ENCODE measurements around the gene OR2A5. TPM values are rescaled to one million over a fixed set of nuclear protein-coding genes. Genes with fewer than 3 reads are reported as not detected.

OR2A5 gene
- total RNA-seq, 4 donors from 2014 or later: not detected

GRCh38 chr7:144032985-144033709 is 15.6 kb upstream of the OR2A5 start:
- Histone ChIP-seq H3K4me1 (no peaks in the 10 kb centered on the region), H3K9me3 (no peaks in the 10 kb centered on the region), H3K27me3 (no peaks in the 10 kb centered on the region), H3K27ac (no peak overlapping the region), H3K36me3 (no peaks in the 10 kb centered on the region), H3K4me3 (no peak overlapping the region)
- 30 to 60% methylated on average over 1 of the region's 1 CpG for WGBS, 2 donors
- intact Hi-C loops (cut with DNase I): no loop called here
- TF ChIP-seq CTCF (IDR thresholded peaks at IDR 0.05) (no peak), POLR2A (IDR thresholded peaks at IDR 0.05) (no peak)
- DNase-seq: no peak

GRCh38 chr7:144035385-144035784 is 13.4 kb upstream of the OR2A5 start:
- H3K4me3 ChIP-seq: no peak overlapping the region
- intact Hi-C loops (cut with DNase I): no loop called here
- DNase-seq: no peak
- TF ChIP-seq POLR2A (IDR thresholded peaks at IDR 0.05): no peak
- no peak for TF ChIP-seq CTCF (IDR thresholded peaks at IDR 0.05)
- no peaks in the 10 kb centered on the region for H3K27me3 ChIP-seq
- no peaks in the 10 kb centered on the region for H3K4me1 ChIP-seq
- no peaks in the 10 kb centered on the region for H3K9me3 ChIP-seq
- H3K27ac ChIP-seq: no peak overlapping the region
- no peaks in the 10 kb centered on the region for H3K36me3 ChIP-seq

- no peak for TF ChIP-seq POLR2A (IDR thresholded peaks at IDR 0.05)
- WGBS, 2 donors: 28 to 89% methylated on average over 1 of the region's 1 CpG
- intact Hi-C loops (cut with DNase I): no loop called here
- no peaks in the 10 kb centered on the region for H3K9me3 ChIP-seq
- no peak overlapping the region for H3K27ac ChIP-seq
- no peaks in the 10 kb centered on the region for H3K27me3 ChIP-seq
- no peak overlapping the region for H3K4me3 ChIP-seq
- H3K4me1 ChIP-seq: no peaks in the 10 kb centered on the region
- DNase-seq: no peak
- no peaks in the 10 kb centered on the region for H3K36me3 ChIP-seq
Measured at GRCh38 chr7:144036302-144036885, 12.4 kb upstream of the OR2A5 start.

GRCh38 chr7:144037414-144038035 is 11.2 kb upstream of the OR2A5 start:
- DNase-seq: no peak
- TF ChIP-seq CTCF (IDR thresholded peaks at IDR 0.05): no peak
- no peak for TF ChIP-seq POLR2A (IDR thresholded peaks at IDR 0.05)
- Histone ChIP-seq H3K4me1 (no peaks in the 10 kb centered on the region), H3K27ac (no peak overlapping the region), H3K9me3 (no peaks in the 10 kb centered on the region), H3K36me3 (no peaks in the 10 kb centered on the region), H3K4me3 (no peak overlapping the region), H3K27me3 (no peaks in the 10 kb centered on the region)
- intact Hi-C loops (cut with DNase I): no loop called here
- 38% methylated on average over 1 of the region's 1 CpG; no CpG with 5 or more reads in 1 of the 2 donors for WGBS, 2 donors

- intact Hi-C loops (cut with DNase I): no loop called here
- Histone ChIP-seq H3K4me1 (no peaks in the 10 kb centered on the region), H3K27ac (no peak overlapping the region), H3K36me3 (no peaks in the 10 kb centered on the region), H3K4me3 (no peak overlapping the region), H3K27me3 (no peaks in the 10 kb centered on the region), H3K9me3 (no peaks in the 10 kb centered on the region)
- TF ChIP-seq POLR2A (IDR thresholded peaks at IDR 0.05) (no peak), CTCF (IDR thresholded peaks at IDR 0.05) (no peak)
- DNase-seq: no peak
- 39 to 73% methylated on average over 4 of the region's 4 CpGs for WGBS, 2 donors
Measured at GRCh38 chr7:144038887-144039286, 9.9 kb upstream of the OR2A5 start.
